Lower leg skin (tissue), 4 donors: ENCODE results near the gene SP8. TPM values are rescaled to one million over a fixed set of nuclear protein-coding genes. Genes with fewer than 3 reads are reported as not detected.

Source experiments
- DNase-seq, 2 donors: peaks; one replicate each; pipeline ENCODE4 v3.0.0-alpha.2; 2019; ENCODE audit warnings: low spot score in 2 of 2
- H3K4me3 ChIP-seq: fragments of 200-600 bp; sonication (generic); 2 replicates; pipeline ENCODE4 v1.5.1; 2017; ENCODE audit warnings: mild to moderate bottlenecking, low read depth; ENCODE audit not compliant: poor library complexity, severe bottlenecking
- POLR2A ChIP-seq, 2 donors: fragments of 450-650 bp; IDR thresholded peaks; one replicate each; pipeline ENCODE4 v1.6.1; 2016 to 2017; ENCODE audit warnings: antibody characterized with exemption in 2 of 2, mild to moderate bottlenecking in 1 of 2, moderate library complexity in 1 of 2
- WGBS, 2 donors: methylation state at CpG; one replicate each; pipeline ENCODE4 v1.1.5; 2018; 5-methylcytosine and 5-hydroxymethylcytosine counted together
- intact Hi-C: fragments of 100-400 bp; cut with DNase I; formaldehyde crosslinking; loops from one replicate; pipeline ENCODE4 v1.15.0; 2023; ENCODE audit warnings: low total_unique reads
- total RNA-seq, 4 donors: library from RNA; depleted of rRNA; stranded (reverse); fragments of >200 nt; gene quantifications; one replicate each; pipeline ENCODE4 v1.1.0, GENCODE V29; 2016
- TF ChIP-seq, protein P1 (sequence below), 3 donors: fragments of 450-650 bp; IDR thresholded peaks; one replicate each; pipeline ENCODE4 v1.5.1; 2016; ENCODE audit warnings: antibody characterized with exemption in 3 of 3, mild to moderate bottlenecking in 3 of 3, moderate library complexity in 2 of 3

The SP8 gene
- total RNA-seq, 4 donors from 2014 or later: 3.9 to 27.2 (median 8.1) TPM

DNA sequence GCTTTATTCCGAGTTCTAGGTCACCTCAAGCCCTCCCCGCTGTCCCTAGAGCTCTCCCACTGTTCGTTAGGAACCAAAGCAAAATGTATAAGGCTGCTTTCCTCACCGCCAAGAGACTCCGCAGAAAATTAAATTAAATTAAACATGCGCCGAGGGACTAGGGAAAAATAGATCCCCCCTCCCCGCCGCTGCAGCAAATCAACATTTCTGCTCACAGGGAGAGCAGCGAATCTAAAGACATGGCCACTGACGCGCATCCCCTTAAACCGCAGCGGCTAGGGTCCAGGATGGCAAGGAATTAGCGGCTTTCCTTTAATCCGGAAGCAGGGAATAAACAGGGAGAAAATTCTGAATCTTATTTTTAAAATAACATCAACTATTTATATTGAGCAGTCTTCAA is 7.6 kb downstream of the SP8 start:
- peak in 1 of 2 donors; percentile 64 for DNase-seq
- H3K4me3 ChIP-seq: no peak overlapping the region
- TF ChIP-seq, protein P1, sequence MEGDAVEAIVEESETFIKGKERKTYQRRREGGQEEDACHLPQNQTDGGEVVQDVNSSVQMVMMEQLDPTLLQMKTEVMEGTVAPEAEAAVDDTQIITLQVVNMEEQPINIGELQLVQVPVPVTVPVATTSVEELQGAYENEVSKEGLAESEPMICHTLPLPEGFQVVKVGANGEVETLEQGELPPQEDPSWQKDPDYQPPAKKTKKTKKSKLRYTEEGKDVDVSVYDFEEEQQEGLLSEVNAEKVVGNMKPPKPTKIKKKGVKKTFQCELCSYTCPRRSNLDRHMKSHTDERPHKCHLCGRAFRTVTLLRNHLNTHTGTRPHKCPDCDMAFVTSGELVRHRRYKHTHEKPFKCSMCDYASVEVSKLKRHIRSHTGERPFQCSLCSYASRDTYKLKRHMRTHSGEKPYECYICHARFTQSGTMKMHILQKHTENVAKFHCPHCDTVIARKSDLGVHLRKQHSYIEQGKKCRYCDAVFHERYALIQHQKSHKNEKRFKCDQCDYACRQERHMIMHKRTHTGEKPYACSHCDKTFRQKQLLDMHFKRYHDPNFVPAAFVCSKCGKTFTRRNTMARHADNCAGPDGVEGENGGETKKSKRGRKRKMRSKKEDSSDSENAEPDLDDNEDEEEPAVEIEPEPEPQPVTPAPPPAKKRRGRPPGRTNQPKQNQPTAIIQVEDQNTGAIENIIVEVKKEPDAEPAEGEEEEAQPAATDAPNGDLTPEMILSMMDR (IDR thresholded peaks at IDR 0.05): no peak
- TF ChIP-seq POLR2A (IDR thresholded peaks at IDR 0.05): no peak
- WGBS, 2 donors: 54 to 71% methylated on average over 16 of the region's 16 CpGs
- intact Hi-C loops: loop anchor here (10.0 kb wide), 1 partner anchor 476 kb away; no protein-coding TSS in a partner anchor

DNA sequence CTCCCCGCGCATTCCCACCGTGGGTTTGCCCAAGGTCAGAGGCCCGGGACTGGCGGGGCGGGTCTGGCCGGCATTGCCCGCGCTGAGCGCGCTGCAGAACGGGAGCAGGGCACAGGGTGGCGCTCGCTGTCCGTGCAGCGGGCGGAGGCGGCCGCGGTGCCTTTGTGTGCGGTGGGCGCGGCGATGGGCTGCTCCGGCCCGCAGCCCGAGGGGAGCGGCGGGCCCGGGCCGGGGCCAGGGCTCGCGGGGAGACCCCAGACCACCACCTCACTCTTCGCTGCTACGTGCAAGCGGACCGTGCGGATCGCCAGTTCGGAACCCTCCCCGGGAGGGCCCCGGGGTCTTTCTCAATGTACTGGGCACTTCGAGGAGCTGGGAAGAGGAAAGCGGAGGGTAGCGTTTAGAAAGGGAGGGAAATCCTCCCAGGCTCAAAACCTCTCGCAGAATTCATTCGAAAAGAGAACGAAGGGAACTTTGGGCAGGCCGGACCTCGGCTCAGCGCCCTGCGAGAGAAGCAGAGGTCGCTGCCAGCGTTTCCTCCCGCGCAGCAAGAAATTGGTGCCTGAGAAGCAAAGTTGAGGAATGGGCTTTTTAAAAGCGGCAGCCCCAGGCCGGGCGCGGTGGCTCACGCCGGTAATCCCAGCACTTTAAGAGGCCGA is 8.5 kb downstream of the SP8 start:
- 7 to 21% methylated on average over 33 to 35 of the region's 63 CpGs for WGBS, 2 donors
- no peak overlapping the region for H3K4me3 ChIP-seq
- peak in 1 of 2 donors; percentile 82 for DNase-seq
- no peak for TF ChIP-seq POLR2A (IDR thresholded peaks at IDR 0.05)
- TF ChIP-seq, protein P1 (IDR thresholded peaks at IDR 0.05): no peak
- intact Hi-C loops: loop anchor here (10.0 kb wide), 1 partner anchor 477 kb away; no protein-coding TSS in a partner anchor

DNA sequence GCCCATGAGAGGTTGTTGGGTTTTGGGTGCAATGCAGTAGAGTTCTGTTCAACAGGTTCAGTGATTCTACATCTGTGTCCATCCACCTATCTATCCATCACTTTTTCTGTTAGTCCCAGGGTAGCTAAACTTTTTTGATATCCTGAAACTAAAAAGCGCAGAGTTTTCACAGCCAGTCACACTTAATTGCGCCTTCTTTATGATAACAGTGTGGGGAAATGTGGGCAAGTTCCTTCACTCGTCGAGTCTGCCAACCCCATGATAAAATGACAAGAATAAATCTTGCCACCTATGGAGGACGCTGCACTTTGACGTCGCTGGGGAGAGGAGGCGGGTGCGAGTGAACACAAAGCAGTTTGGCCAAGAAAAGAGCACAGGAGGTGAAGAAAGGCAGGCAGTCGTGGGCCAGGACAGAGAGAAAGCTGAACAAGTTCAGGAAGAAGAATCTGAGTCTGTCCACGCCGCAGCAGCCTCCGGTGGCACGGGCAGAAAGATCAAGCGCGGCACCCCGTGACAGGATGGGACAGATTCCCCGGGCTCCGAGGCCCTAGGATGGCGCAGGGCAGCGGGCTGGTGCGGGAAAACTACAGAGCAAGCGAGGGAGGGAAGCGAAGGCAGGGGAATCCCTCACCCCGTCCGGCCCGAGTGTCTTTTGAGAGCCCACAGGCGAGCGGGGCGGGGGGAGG is 9.2 kb downstream of the SP8 start:
- no peak for TF ChIP-seq POLR2A (IDR thresholded peaks at IDR 0.05)
- TF ChIP-seq, protein P1 (IDR thresholded peaks at IDR 0.05): no peak
- no peak overlapping the region for H3K4me3 ChIP-seq
- intact Hi-C loops: loop anchor here (10.0 kb wide), 1 partner anchor 477 kb away; no protein-coding TSS in a partner anchor
- WGBS, 2 donors: 6 to 7% methylated on average over 25 to 30 of the region's 30 CpGs
- DNase-seq: peak in 1 of 2 donors; percentile 83

DNA sequence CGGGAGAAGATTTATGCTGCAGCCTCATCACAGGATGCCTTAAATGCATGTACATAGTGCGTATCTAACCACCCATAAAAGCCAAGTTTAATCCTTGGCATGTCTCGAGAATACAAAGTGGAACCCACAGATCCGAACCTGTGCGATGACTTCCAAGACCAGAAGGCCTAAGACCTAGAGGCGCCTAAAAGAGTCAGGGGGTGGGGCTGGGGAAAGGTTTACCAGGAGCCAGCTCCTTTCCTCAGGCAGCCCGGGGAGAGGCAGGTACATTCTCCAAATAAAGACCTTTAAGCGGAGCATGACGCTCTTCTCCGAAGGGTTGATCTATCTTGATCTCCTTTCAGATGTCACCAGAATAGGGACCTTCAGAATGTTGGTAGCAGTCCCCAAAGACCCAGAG is 9.7 kb downstream of the SP8 start:
- no peak overlapping the region for H3K4me3 ChIP-seq
- 45 to 52% methylated on average over 9 to 10 of the region's 10 CpGs for WGBS, 2 donors
- peak in 1 of 2 donors; percentile 23 for DNase-seq
- TF ChIP-seq, protein P1 (IDR thresholded peaks at IDR 0.05): no peak
- no peak for TF ChIP-seq POLR2A (IDR thresholded peaks at IDR 0.05)
- intact Hi-C loops: loop anchor here (10.0 kb wide), 1 partner anchor 478 kb away; no protein-coding TSS in a partner anchor

DNA sequence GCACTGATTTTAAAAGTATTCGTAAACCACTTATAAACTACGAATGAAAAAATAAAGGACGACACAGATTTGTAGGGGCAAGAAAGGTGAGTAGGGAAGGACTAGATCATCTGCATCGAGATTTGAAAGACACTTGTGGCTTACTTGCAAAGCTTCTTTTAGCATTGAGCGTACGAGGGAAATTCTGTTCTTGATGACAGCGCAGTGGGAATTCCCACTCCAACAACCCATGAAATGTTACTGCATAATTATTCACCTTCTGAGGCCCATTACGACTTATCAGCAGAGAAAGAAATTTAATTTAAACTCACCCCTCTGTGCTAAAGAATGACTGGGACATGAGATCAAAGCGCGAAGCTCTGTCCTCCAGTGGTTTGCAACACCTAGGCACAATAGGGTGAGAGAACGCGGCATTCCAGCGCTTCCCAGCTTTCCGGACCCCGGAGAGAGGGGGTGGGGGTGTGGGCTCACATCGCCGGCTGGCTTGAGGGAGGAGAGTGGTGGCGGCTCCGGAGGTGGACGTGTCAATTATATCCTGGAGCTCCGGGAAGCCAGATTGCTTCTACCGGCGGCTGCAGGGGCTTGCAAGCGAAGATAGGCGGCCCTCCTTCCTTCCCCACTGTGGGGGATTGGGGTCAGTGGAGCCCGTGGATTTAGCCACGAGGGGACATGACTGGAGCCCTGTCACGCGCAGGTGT is 10.3 kb downstream of the SP8 start:
- peak in 1 of 2 donors; percentile 77 for DNase-seq
- intact Hi-C loops: loop anchor here (10.0 kb wide), 1 partner anchor 478 kb away; no protein-coding TSS in a partner anchor
- TF ChIP-seq, protein P1 (IDR thresholded peaks at IDR 0.05): no peak
- TF ChIP-seq POLR2A (IDR thresholded peaks at IDR 0.05): no peak
- no peak overlapping the region for H3K4me3 ChIP-seq
- WGBS, 2 donors: 43 to 60% methylated on average over 29 of the region's 29 CpGs
